HepG2 (cell line): Measurements from ENCODE around the gene SLC7A8. TPM values are rescaled to one million over a fixed set of nuclear protein-coding genes. Genes with fewer than 3 reads are reported as not detected.
A peak's percentile ranks its signal among the peaks of the same experiment; 100 is the strongest.

Experiments
- ATAC-seq: fragments of 200-7000 bp; cut with Tn5 transposase; 3 replicates; pipeline ENCODE4 v1.9.1; 2020; ENCODE audit warnings: mild to moderate bottlenecking, moderate library complexity
- BruUV-seq: library from RNA; stranded (reverse); fragments of 400-500 nt; replicated peaks from 2 replicates; lab custom pipeline; 2021; lab: Mats Ljungman, UMichigan
- CTCF ChIA-PET: fragments of 300-600 bp; formaldehyde crosslinking; extraction: SDS; loops from one replicate; lab custom pipeline; 2021; ENCODE audit warnings: low total read pairs, inconsistent platforms, low intra/inter-chr PET ratio; lab: Yijun Ruan, JAX
- POLR2A ChIA-PET: fragments of 350-600 bp; sonication (Branson Sonifier 250); formaldehyde crosslinking; loops from one replicate; lab custom pipeline; 2020; ENCODE audit warnings: antibody characterized with exemption, inconsistent platforms; lab: Yijun Ruan, JAX
- DNase-seq: peaks from one replicate; pipeline ENCODE4 v3.0.0-alpha.2; 2015; ENCODE audit warnings: low spot score
- FAIRE-seq: peaks from 3 replicates; lab custom pipeline; 2011; peaks lifted over from hg19 to GRCh38; lab: Jason Lieb, UNC
- H2AFZ ChIP-seq: one replicate; pipeline ENCODE4 v1.6.1; 2011; ENCODE audit warnings: low read length, inconsistent platforms
- H3K27ac ChIP-seq: fragments of 300-600 bp; 3 replicates; pipeline ENCODE4 v1.8.0; 2011; ENCODE audit warnings: mixed run types, mild to moderate bottlenecking, mixed read lengths, low read length, inconsistent platforms; ENCODE audit not compliant: insufficient read depth; ENCODE audit errors: extremely low read length
- H3K27me3 ChIP-seq, 2 experiments: fragments of 200-600 bp in 1 of 2; 2 replicates in 1 of 2; 3 replicates in 1 of 2; pipeline versions ENCODE4 v1.6.0 to v1.8.0; 2011; ENCODE audit warnings: low read length in 2 of 2, mild to moderate bottlenecking in 2 of 2, moderate library complexity in 2 of 2, inconsistent platforms in 1 of 2; ENCODE audit not compliant: insufficient read depth in 2 of 2, control insufficient read depth in 1 of 2
- H3K36me3 ChIP-seq, 2 experiments: fragments of 200-600 bp in 1 of 2; replicated peaks in 1 of 2; 2 replicates in 1 of 2; 3 replicates in 1 of 2; pipeline versions ENCODE4 v1.5.1 to v1.8.0; 2011; ENCODE audit warnings: low read length in 2 of 2, inconsistent platforms in 1 of 2; ENCODE audit not compliant: insufficient read depth in 2 of 2, control insufficient read depth in 1 of 2
- H3K4me1 ChIP-seq: 2 replicates; pipeline ENCODE4 v1.5.1; 2012; ENCODE audit warnings: low read length, inconsistent platforms; ENCODE audit not compliant: insufficient read depth
- H3K4me2 ChIP-seq: 2 replicates; pipeline ENCODE4 v1.6.0; 2011; ENCODE audit warnings: low read depth, low read length, inconsistent platforms
- H3K4me3 ChIP-seq, 3 experiments: fragments of 200-600 bp in 1 of 3; sonication (generic), shearing (Covaris generic) in 1 of 3; replicated peaks in 1 of 3; 2 replicates each; pipeline ENCODE4 v1.5.1; 2011 to 2016; ENCODE audit warnings: low read length in 3 of 3, inconsistent platforms in 2 of 3, low read depth in 2 of 3, mild to moderate bottlenecking in 2 of 3, control low read depth in 1 of 3, mixed read lengths in 1 of 3; ENCODE audit not compliant: insufficient read depth in 1 of 3
- H3K79me2 ChIP-seq: one replicate; pipeline ENCODE4 v1.6.1; 2011; ENCODE audit warnings: low read length, inconsistent platforms; ENCODE audit not compliant: insufficient read depth
- H3K9ac ChIP-seq: 2 replicates; pipeline ENCODE4 v1.6.0; 2011; ENCODE audit warnings: mild to moderate bottlenecking, low read depth, low read length, inconsistent platforms; ENCODE audit not compliant: insufficient read depth
- H3K9me3 ChIP-seq: 2 replicates; pipeline ENCODE4 v1.5.1; 2012; ENCODE audit warnings: mild to moderate bottlenecking, low read length
- H4K20me1 ChIP-seq: 2 replicates; pipeline ENCODE4 v1.6.0; 2011; ENCODE audit warnings: inconsistent platforms, mild to moderate bottlenecking, low read length, moderate library complexity; ENCODE audit not compliant: insufficient read depth
- AKAP8 ChIP-seq: sonication (generic); formaldehyde crosslinking; IDR thresholded peaks from 2 replicates; pipeline ENCODE4 v1.5.1; 2020; ENCODE audit warnings: mild to moderate bottlenecking, missing genetic modification reagents
- BATF2 ChIP-seq: sonication (generic); formaldehyde crosslinking; IDR thresholded peaks from 2 replicates; pipeline ENCODE4 v1.8.0; 2022; ENCODE audit warnings: mild to moderate bottlenecking, missing genetic modification reagents, moderate library complexity
- HOMEZ ChIP-seq: IDR thresholded peaks from 2 replicates; pipeline ENCODE4 v1.6.1; 2016; ENCODE audit warnings: low read depth
- IRF2 ChIP-seq: IDR thresholded peaks from 2 replicates; pipeline ENCODE4 v1.6.1; 2018; ENCODE audit warnings: missing genetic modification reagents, missing compliant biosample characterization
- KLF9 ChIP-seq: IDR thresholded peaks from 2 replicates; pipeline ENCODE4 v1.6.1; 2016; ENCODE audit warnings: low read depth
- NPAS2 ChIP-seq: sonication (generic); formaldehyde crosslinking; IDR thresholded peaks from 2 replicates; pipeline ENCODE4 v1.8.0; 2022; ENCODE audit warnings: mild to moderate bottlenecking, missing genetic modification reagents, borderline replicate concordance
- RFX5 ChIP-seq: IDR thresholded peaks from 2 replicates; pipeline ENCODE4 v1.6.1; 2011; ENCODE audit warnings: low read depth, low read length, improper control_type of control experiment
- ZNF138 ChIP-seq: sonication (generic); formaldehyde crosslinking; IDR thresholded peaks from 2 replicates; pipeline ENCODE4 v1.5.0; 2020; ENCODE audit warnings: mild to moderate bottlenecking, low read depth, missing genetic modification reagents
- ZNF788 ChIP-seq: sonication (generic); formaldehyde crosslinking; IDR thresholded peaks from 2 replicates; pipeline ENCODE4 v1.5.0; 2020; ENCODE audit warnings: mild to moderate bottlenecking, missing genetic modification reagents, borderline replicate concordance
- WGBS: methylation state at CpG from one replicate; pipeline ENCODE4 v1.1.6; 2017; ENCODE audit warnings: low lambda C conversion rate; 5-methylcytosine and 5-hydroxymethylcytosine counted together
- in situ Hi-C: cut with HindIII; loops from 2 replicates; pipeline ENCODE4 v1.10.0; 2017; ENCODE audit warnings: low pct_unique_long_range_greater_than_20kb; ENCODE audit not compliant: extremely low pct_ligation_motif_present
- intact Hi-C: fragments of 100-400 bp; cut with micrococcal nuclease; formaldehyde crosslinking; loops from one replicate; pipeline ENCODE4 v1.10.0; 2022; ENCODE audit not compliant: unreplicated experiment
- polyA plus RNA-seq, 8 experiments: library from polyadenylated mRNA; depleted of rRNA in 3 of 8; stranded (reverse) in 7 of 8; unstranded in 1 of 8; fragments of >200 nt; fragmentation: Illumina TruSeq in 4 of 8; extraction: Trizol in 4 of 8; gene quantifications; 2 replicates each; pipeline versions ENCODE4 v1.2.1 to v1.2.3, GENCODE V29; 2011 to 2016; ENCODE audit warnings: low read depth in 4 of 8, missing spikeins in 1 of 8, mixed read lengths in 1 of 8; ENCODE audit not compliant: insufficient read depth in 1 of 8
- total RNA-seq, 5 experiments: library from RNA; depleted of rRNA; stranded (reverse); fragments of >200 nt; fragmentation: Illumina TruSeq; extraction: Trizol; gene quantifications; 2 replicates each; pipeline ENCODE4 v1.2.3, GENCODE V29; 2016; ENCODE audit warnings: low read depth in 1 of 5

Gene SLC7A8
- total and polyA plus RNA-seq, 2 of the 13 experiments (the other 11 are each of a cell fraction or from before 2014, with no cell fraction given): 0.25 TPM; not detected in 1

GRCh38 chr14:23162800-23163199 lies 20.7 kb downstream of the SLC7A8 start:
- no peak for FAIRE-seq
- CTCF ChIA-PET: no interaction called here
- TF ChIP-seq BATF2 (CRISPR knock-in tag) (0 out of 2 replicates have a peak, but pooled peaks have one; percentile 24), ZNF788 (CRISPR knock-in tag) (no peak)
- Histone ChIP-seq H3K79me2 (no peaks in the 10 kb centered on the region), H3K36me3 (no peaks in the 10 kb centered on the region), H3K4me1 (no peaks in the 10 kb centered on the region), H3K9ac (no peak overlapping the region), H3K27ac (no peak overlapping the region), H4K20me1 (no peaks in the 10 kb centered on the region), H2AFZ (no peak overlapping the region), H3K27me3 (peaks cover 3 to 41% of the 10 kb centered on the region in 2 experiments; a peak in 4 of 5 replicates), H3K4me3 (no peak overlapping the region), H3K4me2 (no peak overlapping the region), H3K9me3 (no peaks in the 10 kb centered on the region)
- POLR2A ChIA-PET: interaction anchor here (1.8 kb wide), 1 partner anchor 68 kb away, joined by 5 read pairs; the partner anchor contains the start of genes ACIN1 and C14orf119
- in situ Hi-C loops (no loop called here), intact Hi-C loops (no loop called here)
- no TSS peak for BruUV-seq
- ATAC-seq: no peak; the same call in 2 of the 3 replicates
- no peak for DNase-seq
- WGBS: 52% methylated on average over 4 of the region's 4 CpGs

GRCh38 chr14:23162005-23162404 lies 21.5 kb downstream of the SLC7A8 start:
- Histone ChIP-seq H3K4me2 (no peak overlapping the region), H3K36me3 (no peaks in the 10 kb centered on the region)

More at GRCh38 chr14:23162005-23162404, 21.5 kb downstream of the SLC7A8 start:
- Histone ChIP-seq H3K27me3 (peaks cover 2 to 35% of the 10 kb centered on the region in 2 experiments; a peak in 4 of 5 replicates), H2AFZ (no peak overlapping the region), H3K9me3 (no peaks in the 10 kb centered on the region), H3K4me3 (no peak overlapping the region), H3K27ac (no peak overlapping the region), H3K4me1 (no peaks in the 10 kb centered on the region), H4K20me1 (no peaks in the 10 kb centered on the region), H3K9ac (no peak overlapping the region), H3K79me2 (no peaks in the 10 kb centered on the region)
- intact Hi-C loops: no loop called here
- FAIRE-seq: no peak
- WGBS: 27% methylated on average over 5 of the region's 5 CpGs
- ATAC-seq: peak; percentile 38
- TF ChIP-seq ZNF138 (CRISPR knock-in tag) (no peak), RFX5 (no peak), HOMEZ (CRISPR knock-in tag) (no peak), KLF9 (CRISPR knock-in tag) (no peak), AKAP8 (CRISPR knock-in tag) (no peak), NPAS2 (CRISPR knock-in tag) (0 out of 2 replicates have a peak, but pooled peaks have one; percentile 49), IRF2 (CRISPR knock-in tag) (no peak)
- in situ Hi-C loops: no loop called here
- no TSS peak for BruUV-seq
- POLR2A ChIA-PET: interaction anchor here (1.8 kb wide), 1 partner anchor 67 kb away, joined by 5 read pairs; the partner anchor contains the start of genes ACIN1 and C14orf119
- CTCF ChIA-PET: interaction anchor here (1.1 kb wide), 1 partner anchor 41 kb away, joined by 3 read pairs; no protein-coding TSS in a partner anchor
- DNase-seq: no peak
